BE2C (cell line): ENCODE results near the gene BRD7.

Experiments used
- DNase-seq: peaks from one replicate; pipeline ENCODE4 v3.0.0-alpha.2; 2020
- H3K27me3 ChIP-seq: fragments of 250-450 bp; sonication (Bioruptor Pico); 2 replicates; pipeline ENCODE4 v1.5.1; 2020; ENCODE audit warnings: mild to moderate bottlenecking
- H3K36me3 ChIP-seq: fragments of 250-450 bp; sonication (Bioruptor Pico); 2 replicates; pipeline ENCODE4 v1.5.1; 2020; ENCODE audit warnings: mild to moderate bottlenecking
- H3K4me1 ChIP-seq: fragments of 250-450 bp; sonication (Bioruptor Pico); 2 replicates; pipeline ENCODE4 v1.5.1; 2020
- H3K4me3 ChIP-seq: 2 replicates; pipeline ENCODE4 v1.5.1; 2011; ENCODE audit warnings: low read depth, low read length
- H3K9me3 ChIP-seq: fragments of 250-450 bp; sonication (Bioruptor Pico); 2 replicates; pipeline ENCODE4 v1.5.1; 2020
- TF ChIP-seq, protein P1 (sequence below): IDR thresholded peaks from 2 replicates; pipeline ENCODE4 v1.5.1; 2012; ENCODE audit warnings: mild to moderate bottlenecking, low read depth, low read length

Gene BRD7

DNA sequence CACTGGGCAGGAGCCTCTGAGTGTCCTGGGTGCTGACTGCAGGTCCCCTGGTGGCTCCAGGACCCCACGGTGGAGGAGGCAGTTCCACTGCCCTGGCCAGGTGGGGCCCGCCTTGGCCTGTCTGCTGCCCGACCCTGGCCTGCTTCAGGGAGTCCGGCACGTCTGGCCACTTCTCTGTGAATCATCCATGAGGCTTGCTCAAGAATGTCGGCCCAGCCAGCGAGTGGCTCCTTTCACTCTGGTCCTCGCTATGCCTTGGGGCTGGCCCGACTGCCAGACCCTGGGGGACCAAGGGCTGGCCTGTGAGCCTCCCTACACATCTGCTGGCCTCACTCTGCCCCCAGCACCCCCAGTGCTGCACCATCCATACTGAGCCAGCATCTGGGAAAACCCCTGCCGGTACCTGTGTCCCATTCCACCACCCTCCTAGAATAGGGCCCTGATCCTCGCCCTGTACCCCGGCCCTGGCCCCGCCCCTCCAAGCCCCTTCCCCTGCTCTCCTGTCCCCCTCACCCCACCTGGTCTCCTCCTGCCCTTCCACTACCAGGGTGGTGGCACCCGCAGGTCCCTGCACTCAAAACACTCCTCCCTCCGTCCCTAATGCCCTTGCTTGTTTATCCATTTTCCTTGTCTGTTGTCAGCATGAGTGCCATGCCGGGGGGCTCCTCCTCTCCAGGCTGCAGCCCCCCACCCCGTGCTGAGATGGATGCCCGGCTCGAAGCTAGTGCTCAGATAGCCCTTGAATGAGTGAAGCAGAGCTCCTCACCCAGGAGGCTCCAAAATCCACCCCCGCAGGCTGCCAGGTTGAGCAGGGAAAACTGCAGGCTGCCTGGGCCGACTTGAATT is 66.9 kb downstream of the BRD7 start:
- H3K36me3 ChIP-seq: no peaks in the 10 kb centered on the region
- no peak for DNase-seq
- no peaks in the 10 kb centered on the region for H3K9me3 ChIP-seq
- no peaks in the 10 kb centered on the region for H3K27me3 ChIP-seq
- TF ChIP-seq, protein P1, sequence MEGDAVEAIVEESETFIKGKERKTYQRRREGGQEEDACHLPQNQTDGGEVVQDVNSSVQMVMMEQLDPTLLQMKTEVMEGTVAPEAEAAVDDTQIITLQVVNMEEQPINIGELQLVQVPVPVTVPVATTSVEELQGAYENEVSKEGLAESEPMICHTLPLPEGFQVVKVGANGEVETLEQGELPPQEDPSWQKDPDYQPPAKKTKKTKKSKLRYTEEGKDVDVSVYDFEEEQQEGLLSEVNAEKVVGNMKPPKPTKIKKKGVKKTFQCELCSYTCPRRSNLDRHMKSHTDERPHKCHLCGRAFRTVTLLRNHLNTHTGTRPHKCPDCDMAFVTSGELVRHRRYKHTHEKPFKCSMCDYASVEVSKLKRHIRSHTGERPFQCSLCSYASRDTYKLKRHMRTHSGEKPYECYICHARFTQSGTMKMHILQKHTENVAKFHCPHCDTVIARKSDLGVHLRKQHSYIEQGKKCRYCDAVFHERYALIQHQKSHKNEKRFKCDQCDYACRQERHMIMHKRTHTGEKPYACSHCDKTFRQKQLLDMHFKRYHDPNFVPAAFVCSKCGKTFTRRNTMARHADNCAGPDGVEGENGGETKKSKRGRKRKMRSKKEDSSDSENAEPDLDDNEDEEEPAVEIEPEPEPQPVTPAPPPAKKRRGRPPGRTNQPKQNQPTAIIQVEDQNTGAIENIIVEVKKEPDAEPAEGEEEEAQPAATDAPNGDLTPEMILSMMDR: no peak
- H3K4me3 ChIP-seq: no peak overlapping the region
- H3K4me1 ChIP-seq: peaks cover 8% of the 10 kb centered on the region

DNA sequence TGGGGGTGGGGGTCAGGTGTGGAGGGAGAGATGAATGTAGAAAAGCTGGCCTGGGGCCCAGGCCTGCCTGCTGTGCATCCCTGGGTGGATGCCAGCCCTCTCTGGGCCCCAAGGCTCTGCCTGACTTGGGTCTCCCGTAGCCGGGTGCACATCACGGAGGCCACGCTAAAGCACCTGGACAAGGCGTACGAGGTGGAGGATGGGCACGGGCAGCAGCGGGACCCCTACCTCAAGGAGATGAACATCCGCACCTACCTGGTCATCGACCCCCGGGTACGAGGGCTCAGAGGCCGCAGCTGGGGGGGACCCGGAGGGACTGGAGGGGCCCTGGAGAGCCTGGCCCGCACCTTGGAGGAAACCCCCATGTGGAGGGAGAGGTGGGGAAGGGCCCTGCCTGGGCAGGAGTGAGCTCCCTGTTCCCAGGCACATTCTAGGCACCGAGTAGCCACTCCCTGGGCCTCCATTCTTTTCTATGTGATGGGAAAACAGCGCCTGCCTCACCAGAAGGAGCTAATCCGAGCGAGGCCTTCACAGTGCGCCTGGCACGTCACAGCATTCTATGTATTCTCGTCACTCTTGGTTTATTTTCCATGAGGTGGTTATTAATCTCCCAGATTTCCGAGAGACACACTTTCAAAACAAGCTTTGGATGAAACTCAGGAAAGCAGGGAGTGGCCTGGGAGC is 67.7 kb downstream of the BRD7 start:
- Histone ChIP-seq H3K4me1 (peaks cover 8% of the 10 kb centered on the region), H3K4me3 (no peak overlapping the region), H3K27me3 (no peaks in the 10 kb centered on the region), H3K9me3 (no peaks in the 10 kb centered on the region), H3K36me3 (no peaks in the 10 kb centered on the region)
- TF ChIP-seq, protein P1: no peak
- no peak for DNase-seq

DNA sequence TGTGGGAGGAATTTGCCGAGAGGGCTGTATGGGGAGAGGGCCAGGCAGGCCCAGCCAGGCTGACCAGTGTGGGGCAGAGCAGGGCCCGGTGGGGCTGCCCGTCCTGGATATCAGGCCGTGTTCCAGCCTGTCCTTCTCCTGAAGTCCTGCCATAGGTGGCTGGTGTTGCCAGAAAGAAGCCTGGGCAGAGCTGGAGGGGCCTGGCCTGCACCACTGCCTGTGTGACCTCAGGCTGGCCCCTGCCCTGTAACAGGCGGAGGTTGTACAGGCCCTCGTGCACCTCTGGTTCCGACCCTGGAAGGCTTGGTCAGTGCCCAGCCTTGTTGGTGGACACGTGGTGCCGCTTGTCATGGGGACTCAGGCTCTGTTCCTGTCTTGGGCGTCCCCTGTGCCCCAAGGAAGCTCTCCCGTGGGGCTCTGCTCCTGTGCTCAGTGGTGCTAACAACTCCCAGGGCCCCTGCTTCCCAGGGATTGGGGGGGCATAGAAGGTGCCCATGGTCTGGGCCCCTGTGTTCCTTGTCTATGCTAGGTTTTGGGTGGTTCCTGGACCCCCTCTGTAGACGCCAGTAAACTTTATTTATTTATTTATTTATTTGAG is 69.2 kb downstream of the BRD7 start:
- H3K27me3 ChIP-seq: no peaks in the 10 kb centered on the region
- no peak for DNase-seq
- no peak overlapping the region for H3K4me3 ChIP-seq
- TF ChIP-seq, protein P1: no peak
- peaks cover 8% of the 10 kb centered on the region for H3K4me1 ChIP-seq
- no peaks in the 10 kb centered on the region for H3K9me3 ChIP-seq
- H3K36me3 ChIP-seq: no peaks in the 10 kb centered on the region

DNA sequence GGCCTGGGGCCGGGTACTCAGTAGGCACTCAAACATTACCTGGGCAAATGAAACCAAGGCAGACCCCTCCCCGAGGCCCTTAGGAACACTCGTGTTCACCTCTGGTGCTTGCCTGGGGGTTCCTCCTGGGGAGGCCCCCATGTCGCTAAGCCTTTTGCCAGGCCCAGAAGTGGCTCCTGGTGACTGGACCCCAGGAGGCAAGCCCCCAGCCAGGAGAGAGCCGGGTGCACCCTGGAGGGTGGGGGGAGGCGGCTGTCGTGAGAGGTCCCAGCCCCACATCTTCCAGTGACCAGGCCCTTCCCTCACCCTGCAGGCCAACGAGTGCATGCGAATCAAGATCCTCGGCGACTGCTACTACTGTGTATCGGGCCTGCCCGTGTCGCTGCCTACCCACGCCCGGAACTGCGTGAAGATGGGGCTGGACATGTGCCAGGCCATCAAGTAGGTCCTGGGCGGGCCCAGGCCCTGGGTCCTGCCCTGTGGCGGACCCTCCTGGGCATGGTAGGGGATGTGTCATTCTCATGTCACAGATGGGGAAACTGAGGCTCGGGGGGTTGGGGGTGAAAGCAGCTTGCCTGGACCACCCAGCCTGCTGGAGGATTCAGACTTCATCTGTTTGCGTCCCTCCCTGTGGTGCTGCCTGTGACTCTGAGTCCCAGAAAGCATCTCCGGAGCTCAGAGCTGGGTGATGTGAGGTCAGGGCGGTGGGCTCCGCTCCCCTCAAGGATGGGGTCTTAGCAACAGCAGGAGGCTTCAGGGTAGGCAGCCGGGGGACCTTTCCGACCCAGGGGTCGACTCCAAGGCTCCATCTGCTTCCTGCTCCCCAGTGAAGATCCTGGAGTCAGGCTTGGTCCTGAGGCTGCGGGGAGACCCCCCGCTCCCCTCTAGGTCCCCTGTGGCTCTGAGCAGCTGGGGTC is 69.9 kb downstream of the BRD7 start:
- Histone ChIP-seq H3K4me3 (no peak overlapping the region), H3K36me3 (no peaks in the 10 kb centered on the region), H3K27me3 (no peaks in the 10 kb centered on the region), H3K9me3 (no peaks in the 10 kb centered on the region), H3K4me1 (peaks cover 8% of the 10 kb centered on the region)
- no peak for DNase-seq
- TF ChIP-seq, protein P1: no peak

DNA sequence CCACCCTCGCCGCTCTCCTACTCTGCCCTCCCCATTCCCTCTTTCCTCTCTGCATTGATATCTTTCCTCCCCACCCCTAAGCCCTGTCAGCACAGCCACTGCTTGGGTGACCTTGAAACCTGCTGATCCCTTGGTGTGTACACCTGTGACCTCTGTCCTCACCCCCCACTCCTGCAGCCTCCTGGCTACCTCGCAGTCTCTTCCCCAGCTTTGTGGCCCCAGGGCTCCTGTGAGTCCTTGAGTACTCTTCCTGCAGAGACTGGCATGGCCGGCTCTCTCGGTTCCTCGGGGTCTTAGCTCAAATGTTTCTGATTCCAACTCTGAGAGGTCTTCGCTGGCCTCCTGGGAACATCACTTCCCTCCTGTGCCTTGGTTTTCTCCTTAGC is 70.7 kb downstream of the BRD7 start:
- H3K4me1 ChIP-seq: peaks cover 8% of the 10 kb centered on the region
- no peak overlapping the region for H3K4me3 ChIP-seq
- no peaks in the 10 kb centered on the region for H3K9me3 ChIP-seq
- H3K36me3 ChIP-seq: no peaks in the 10 kb centered on the region
- H3K27me3 ChIP-seq: no peaks in the 10 kb centered on the region
- DNase-seq: no peak
- TF ChIP-seq, protein P1: no peak
